Fibroblast of mammary gland (primary cell): ENCODE data around the gene CHRDL2.

ENCODE experiments used
- DNase-seq: peaks from one replicate; pipeline ENCODE4 v3.0.0-alpha.2; 2010; ENCODE audit warnings: low read depth
- H3K4me3 ChIP-seq: 2 replicates; pipeline ENCODE4 v1.5.1; 2011; ENCODE audit warnings: low read depth, mild to moderate bottlenecking, low read length, moderate library complexity; ENCODE audit not compliant: control insufficient read depth
- CTCF ChIP-seq: conservative IDR thresholded peaks from 2 replicates; pipeline ENCODE4 v1.5.1; 2011; ENCODE audit warnings: low read depth, low read length, inconsistent platforms; ENCODE audit not compliant: control insufficient read depth, insufficient read depth

Gene CHRDL2

GRCh38 chr11:74725701-74726100, 5.5 kb downstream of the CHRDL2 start:
- no peak for TF ChIP-seq CTCF
- H3K4me3 ChIP-seq, result no peak overlapping the region
- no peak for DNase-seq

GRCh38 chr11:74723511-74723910, 7.7 kb downstream of the CHRDL2 start:
- no peak for TF ChIP-seq CTCF

GRCh38 chr11:74721479-74721835, 9.8 kb downstream of the CHRDL2 start:
- no peak overlapping the region for H3K4me3 ChIP-seq
- TF ChIP-seq CTCF, result no peak

More at GRCh38 chr11:74723511-74723910, 7.7 kb downstream of the CHRDL2 start:
- H3K4me3 ChIP-seq, result no peak overlapping the region
- DNase-seq, result no peak

DNA sequence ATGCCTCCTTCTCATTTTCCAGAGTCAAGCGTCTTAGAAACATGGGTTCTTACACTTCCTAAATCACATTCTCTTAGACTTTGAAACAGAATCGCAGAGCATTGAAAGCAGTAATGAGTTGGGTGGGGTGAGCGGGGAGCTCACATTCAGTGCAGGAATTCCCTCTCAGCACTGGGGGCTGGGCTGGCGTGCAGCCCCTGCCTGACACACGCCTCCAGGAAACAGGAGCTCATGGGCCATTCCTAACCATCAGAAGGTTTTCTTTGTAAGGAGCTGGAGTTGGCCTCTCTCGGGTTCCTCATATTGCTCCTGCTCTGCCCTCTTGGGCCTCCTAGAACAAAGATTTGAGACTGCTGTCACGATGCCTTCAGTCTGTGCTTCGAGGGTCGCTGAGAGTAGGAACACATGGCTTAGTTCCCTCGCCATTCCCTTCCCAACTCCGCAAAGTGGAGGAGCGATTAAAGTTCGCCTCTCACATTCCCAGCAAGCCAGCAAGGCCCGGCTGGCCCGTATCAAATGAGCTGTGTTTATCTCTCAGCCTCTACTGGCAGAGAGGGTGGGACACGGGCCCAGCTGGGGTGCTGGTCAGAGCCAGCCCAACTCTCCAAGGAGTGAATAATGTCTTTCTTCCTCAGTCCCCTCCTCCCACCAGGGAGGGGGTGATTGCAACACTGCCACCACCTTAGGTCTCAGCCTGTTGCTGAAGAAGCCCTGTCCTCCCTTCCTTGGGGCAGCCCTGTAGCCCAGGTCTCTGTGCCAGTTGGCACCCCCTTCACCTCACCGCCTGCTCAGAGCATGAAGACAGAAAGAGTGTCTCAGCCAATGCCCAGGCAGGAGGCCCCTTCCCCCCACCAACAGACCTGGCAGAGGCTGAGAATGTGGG, 10.4 kb downstream of the CHRDL2 start:
- no peak for TF ChIP-seq CTCF
- DNase-seq, result peak; percentile 17

More at GRCh38 chr11:74721479-74721835, 9.8 kb downstream of the CHRDL2 start:
- DNase-seq, result no peak

GRCh38 chr11:74719011-74719410, 12.2 kb downstream of the CHRDL2 start:
- DNase-seq, result no peak
- no peak overlapping the region for H3K4me3 ChIP-seq
- no peak for TF ChIP-seq CTCF

More for the DNA sequence above, 10.4 kb downstream of the CHRDL2 start:
- H3K4me3 ChIP-seq, result no peak overlapping the region

DNA sequence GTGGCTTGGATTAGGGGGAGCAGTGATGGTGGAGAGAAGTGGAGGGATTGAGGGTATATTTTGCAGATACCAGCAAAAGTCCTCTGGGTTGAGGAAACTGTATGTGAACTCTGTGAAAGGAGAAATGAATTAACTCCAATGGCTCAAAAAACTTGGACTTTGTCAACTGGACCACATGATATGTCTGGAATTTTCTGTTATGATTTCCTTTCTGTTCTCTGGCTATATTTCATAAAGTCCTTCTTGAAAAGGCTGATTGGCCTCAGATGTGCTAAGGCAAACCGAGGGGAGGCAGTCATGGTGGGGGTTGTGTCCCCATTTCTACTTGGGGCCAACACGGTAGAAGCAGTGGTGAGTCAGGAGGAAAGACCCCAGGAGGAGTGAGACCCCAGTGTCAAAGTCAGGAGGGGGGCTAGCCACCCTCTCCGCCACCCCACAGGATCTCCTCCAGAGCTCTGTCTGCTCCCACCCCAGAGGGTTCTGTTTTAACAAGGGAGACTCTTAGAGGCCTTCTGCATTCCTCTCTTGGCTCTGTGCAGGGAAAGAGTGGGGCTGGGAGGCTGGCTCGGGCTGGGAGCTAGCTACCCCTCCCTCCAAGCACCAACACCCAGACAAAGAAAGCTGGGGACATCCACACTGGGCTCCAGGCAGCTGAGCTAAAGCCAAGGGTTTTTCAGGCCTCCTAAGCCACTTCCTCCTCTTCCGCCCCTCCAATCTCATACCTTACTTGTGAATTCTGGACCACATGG, 13.8 kb downstream of the CHRDL2 start:
- DNase-seq, result no peak
- H3K4me3 ChIP-seq, result no peak overlapping the region
- no peak for TF ChIP-seq CTCF
